NCI-H748 (cell line): ENCODE data around the gene RUNX2.
"Not testable (repeated sequence)": the region's sequence is repeated elsewhere in the genome, so short reads cannot be mapped to it uniquely, and the experiment has no call there.

ENCODE experiments used
- DNase-seq: peaks from one replicate; lab custom pipeline; 2025; ENCODE audit not compliant: unreplicated experiment; lab: John Stamatoyannopoulos, UW

Gene RUNX2

GRCh38 chr6:45663251-45664221 lies 335.4 kb downstream of the RUNX2 start:
- no peak for DNase-seq

- DNase-seq, result no peak
Observed at GRCh38 chr6:45664707-45665106, 336.6 kb downstream of the RUNX2 start.

DNA sequence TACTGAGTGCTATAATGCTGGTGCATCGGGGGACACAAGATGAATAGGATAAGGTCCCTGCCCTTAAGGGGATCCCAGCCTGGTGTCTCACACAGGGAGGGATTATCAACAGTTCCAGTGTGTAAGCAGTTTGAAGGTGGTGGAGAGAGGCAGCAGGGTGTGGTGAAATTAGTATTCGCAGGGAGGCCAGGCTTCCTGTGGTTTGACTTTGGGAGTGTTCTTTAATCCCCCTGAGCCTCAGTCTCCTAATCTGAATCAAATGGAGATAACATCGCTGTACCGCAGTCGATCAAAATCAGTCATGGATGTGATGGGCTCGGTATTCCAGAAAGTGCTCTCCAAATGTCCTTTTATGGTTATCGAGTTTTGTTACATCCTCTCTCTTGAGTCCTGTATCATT lies 337.7 kb downstream of the RUNX2 start:
- DNase-seq, result no peak

DNA sequence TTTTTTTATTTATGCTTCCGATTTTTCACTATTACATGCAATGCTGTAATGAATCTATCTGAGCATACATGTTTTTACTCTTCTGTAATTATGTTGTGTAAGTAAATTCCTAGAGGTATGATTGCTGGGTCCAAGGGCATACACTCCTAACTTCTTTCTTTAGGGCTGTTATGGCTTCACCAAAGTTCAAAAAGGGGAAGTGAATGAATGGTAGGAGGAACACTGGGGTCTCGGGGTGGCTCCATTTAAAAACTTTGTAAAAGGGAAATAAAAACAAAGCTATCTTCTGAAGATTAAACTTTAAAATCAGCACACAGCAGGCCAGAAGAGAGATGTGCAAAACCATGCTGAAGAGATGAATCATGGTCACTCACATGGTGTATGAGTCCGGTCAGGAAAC lies 338.7 kb downstream of the RUNX2 start:
- no peak for DNase-seq

GRCh38 chr6:45667300-45667699 lies 339.2 kb downstream of the RUNX2 start:
- peak; percentile 48 for DNase-seq

DNA sequence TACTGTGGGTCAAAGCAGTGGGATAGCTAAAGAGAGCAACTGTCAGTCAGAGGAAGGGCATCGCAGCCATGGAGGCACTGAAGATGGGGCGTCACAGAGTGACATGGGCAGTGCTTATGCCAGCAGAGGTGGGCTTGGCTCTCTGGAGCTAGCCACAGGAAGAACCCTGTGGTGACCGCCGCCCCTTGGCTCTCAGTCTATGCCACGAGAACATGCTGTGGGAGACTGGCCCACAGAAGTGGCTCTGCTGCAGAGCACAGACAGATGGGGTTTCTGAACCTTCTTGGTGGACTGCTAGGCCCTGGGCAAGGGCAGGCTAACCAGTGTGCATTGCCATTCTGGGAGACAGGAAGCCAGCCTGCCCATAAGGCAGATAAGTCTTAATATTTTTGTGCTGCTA lies 339.6 kb downstream of the RUNX2 start:
- DNase-seq, result no peak

GRCh38 chr6:45668705-45669104 lies 340.6 kb downstream of the RUNX2 start:
- no peak for DNase-seq

DNA sequence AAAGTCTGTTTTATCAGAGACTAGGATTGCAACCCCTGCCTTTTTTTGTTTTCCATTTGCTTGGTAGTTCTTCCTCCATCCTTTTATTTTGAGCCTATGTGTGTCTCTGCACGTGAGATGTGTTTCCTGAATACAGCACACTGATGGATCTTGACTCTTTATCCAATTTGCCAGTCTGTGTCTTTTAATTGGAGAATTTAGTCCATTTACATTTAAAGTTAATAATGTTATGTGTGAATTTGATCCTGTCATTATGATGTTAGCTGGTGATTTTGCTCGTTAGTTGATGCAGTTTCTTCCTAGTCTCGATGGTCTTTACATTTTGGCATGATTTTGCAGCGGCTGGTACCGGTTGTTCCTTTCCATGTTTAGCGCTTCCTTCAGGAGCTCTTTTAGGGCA lies 345.0 kb downstream of the RUNX2 start:
- not testable (repeated sequence) for DNase-seq

DNA sequence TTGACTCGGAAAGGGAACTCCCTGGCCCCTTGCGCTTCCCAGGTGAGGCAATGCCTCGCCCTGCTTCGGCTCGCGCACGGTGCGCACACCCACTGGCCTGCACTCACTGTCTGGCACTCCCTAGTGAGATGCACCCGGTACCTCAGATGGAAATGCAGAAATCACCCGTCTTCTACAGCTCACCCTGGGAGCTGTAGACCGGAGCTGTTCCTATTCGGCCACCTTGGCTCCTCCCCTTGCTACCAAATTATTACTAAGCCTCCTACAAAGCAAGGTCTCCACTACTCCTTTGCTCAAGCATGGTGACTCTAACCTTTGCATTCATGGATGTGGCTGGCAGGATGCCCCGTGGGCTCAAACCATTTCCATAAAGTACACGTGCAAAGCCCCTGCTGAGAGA lies 347.0 kb downstream of the RUNX2 start:
- DNase-seq, result not testable (repeated sequence)

GRCh38 chr6:45675634-45676033 lies 347.5 kb downstream of the RUNX2 start:
- no peak for DNase-seq

GRCh38 chr6:45676380-45676779 lies 348.2 kb downstream of the RUNX2 start:
- no peak for DNase-seq

GRCh38 chr6:45677381-45678284 lies 349.5 kb downstream of the RUNX2 start:
- no peak for DNase-seq

DNA sequence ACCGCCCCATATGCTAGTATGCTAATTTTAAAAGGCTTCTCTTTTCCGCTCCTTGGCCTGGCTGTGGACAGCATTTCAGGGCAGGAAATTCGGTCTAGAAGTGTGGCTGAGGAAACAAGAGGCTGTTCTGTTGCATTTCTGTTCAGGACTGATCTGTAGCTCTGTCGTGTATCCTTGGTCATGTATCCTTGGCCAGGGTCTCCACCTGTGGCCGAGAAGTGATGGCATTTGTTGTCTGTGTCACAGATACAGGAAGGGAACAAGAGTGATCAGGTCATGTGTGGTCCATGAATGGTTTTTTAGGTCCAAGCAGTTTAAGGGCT lies 350.1 kb downstream of the RUNX2 start:
- DNase-seq, result no peak

DNA sequence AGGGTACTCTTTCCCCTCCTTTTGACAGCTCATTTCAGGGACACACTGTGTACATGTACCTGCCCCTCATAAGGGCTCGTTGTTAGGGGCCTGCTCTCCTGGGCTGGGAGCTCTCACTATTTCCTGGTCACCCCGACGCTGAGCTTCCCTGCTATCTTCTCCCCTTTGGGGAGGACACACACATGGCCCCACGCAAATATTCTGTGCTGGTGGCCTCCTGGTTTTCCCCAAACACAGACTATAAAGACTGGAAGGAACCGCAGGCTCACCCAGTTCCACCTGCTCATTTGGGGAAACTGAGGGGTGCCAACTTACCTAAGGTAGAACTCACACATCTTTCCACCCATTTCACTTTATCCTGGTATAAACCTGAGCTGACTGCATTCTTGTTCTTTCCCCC lies 351.0 kb downstream of the RUNX2 start:
- no peak for DNase-seq

DNA sequence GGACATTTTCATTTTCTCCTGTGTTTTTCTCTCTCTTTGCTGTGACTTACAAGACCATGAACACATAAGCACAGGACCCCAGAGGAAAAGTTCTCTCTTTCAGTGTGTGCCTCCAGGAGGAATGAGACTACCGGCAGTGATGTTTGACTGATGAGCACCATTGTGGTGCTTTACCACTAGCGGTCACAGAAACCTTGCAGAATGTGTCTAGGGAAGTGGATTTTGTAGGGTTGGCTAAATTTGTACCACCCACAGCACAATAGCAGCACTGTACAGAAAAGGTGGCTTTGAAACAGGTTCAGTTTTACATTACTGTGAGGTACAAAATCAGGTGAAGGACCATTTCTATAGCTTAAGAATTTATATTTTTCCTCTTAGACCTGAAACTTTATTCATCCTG lies 351.5 kb downstream of the RUNX2 start:
- no peak for DNase-seq

DNA sequence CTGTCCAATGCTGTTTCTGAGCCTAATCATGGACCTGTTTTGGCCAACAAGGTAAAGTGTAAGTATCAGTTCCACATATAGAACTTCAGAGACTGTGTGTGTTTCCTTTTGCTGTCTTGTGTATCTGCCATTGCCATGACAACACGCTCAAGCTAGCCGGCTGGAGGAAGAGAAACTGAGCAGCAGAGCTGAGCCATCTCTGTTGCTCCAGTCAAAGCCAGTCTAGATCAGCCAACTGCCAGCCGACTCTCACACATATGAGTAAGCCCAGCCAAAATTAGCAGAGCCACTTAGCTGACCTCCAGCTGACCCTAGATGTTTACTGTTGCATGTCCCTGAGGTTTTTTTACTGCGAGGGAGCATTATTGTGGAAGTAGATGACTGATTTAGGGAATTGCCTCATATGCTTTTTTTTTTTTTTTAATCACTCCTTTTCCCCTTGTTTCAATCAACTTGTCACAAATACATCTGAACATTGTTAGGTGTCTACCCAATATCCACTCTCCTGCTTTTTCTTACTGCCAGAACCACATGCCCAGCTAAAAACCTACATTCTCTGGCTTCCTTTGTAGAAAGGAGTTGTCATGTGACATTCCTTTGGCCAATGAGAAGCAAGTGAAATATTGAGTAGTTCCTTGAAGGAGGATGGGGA lies 353.9 kb downstream of the RUNX2 start:
- peak; percentile 34 for DNase-seq

GRCh38 chr6:45684476-45684875 lies 356.3 kb downstream of the RUNX2 start:
- DNase-seq, result no peak

DNA sequence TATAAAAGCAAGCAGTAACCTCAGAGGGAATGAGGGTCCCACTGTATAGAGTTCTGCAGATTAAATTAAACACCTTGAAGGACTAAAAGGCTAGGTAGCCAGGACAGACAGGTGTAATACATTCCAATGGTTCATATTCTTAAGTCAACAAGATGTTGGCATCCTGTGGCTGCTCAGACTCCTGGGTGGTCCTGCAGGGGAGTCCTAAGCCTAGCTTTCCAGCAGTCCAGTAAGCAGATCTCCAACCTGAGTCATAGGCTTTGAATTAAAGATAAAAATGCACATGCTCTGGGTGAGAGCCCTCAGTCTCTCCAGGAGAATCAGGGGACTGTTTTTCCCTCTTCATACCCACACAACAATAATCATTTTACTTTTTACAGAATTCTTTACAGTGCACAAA lies 356.9 kb downstream of the RUNX2 start:
- no peak for DNase-seq

GRCh38 chr6:45686841-45687569 lies 358.9 kb downstream of the RUNX2 start:
- DNase-seq, result no peak

- DNase-seq, result no peak
Observed at GRCh38 chr6:45687570-45687969, 359.4 kb downstream of the RUNX2 start.

DNA sequence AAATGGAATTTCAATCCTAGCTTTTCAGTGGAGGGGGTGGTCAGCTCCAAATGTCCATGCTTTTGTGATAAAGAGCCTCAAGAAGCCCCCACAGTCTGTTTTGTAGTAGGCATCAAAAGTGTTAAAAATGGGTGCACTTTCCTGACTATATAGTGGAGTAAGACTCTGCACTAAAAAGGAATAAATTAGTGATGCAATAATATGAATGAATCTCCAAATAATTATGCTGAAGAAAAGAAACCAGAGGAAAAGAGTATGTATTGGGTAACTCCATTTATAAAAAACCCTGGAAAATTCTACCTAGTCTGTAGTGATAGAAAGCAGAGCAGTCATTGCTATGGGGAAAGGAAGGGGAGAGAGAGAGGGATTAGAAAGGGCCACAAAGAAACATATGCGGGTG lies 360.1 kb downstream of the RUNX2 start:
- DNase-seq, result no peak
